Loucy (cell line): ENCODE measurements around the gene MRPL39.
A peak's percentile ranks its signal among the peaks of the same experiment; 100 is the strongest.

Experiments used
- H2AFZ ChIP-seq: fragments of 200-600 bp; sonication (generic); 2 replicates; pipeline ENCODE4 v1.6.0; 2016; ENCODE audit warnings: antibody characterized with exemption, mild to moderate bottlenecking, low read length, moderate library complexity
- H3F3A ChIP-seq: fragments of 200-600 bp; 2 replicates; pipeline ENCODE4 v1.6.0; 2016; ENCODE audit warnings: antibody characterized with exemption, low read depth, mild to moderate bottlenecking
- H3K27me3 ChIP-seq: fragments of 200-600 bp; sonication (generic); 2 replicates; pipeline ENCODE4 v1.6.1; 2014; ENCODE audit warnings: low read length, mild to moderate bottlenecking; ENCODE audit not compliant: insufficient read depth, poor library complexity, severe bottlenecking
- H3K36me3 ChIP-seq: fragments of 200-600 bp; sonication (generic); 2 replicates; pipeline ENCODE4 v1.6.1; 2016; ENCODE audit warnings: low read length; ENCODE audit not compliant: insufficient read depth
- H3K4me1 ChIP-seq: fragments of 200-600 bp; sonication (generic); 2 replicates; pipeline ENCODE4 v1.5.1; 2014; ENCODE audit warnings: low read length, mild to moderate bottlenecking; ENCODE audit not compliant: insufficient read depth, poor library complexity, severe bottlenecking
- H3K4me2 ChIP-seq: fragments of 200-600 bp; sonication (generic); 2 replicates; pipeline ENCODE4 v1.6.0; 2014; ENCODE audit warnings: antibody characterized with exemption, low read length, low read depth, mild to moderate bottlenecking; ENCODE audit not compliant: poor library complexity, severe bottlenecking
- H3K4me3 ChIP-seq: fragments of 200-600 bp; sonication (generic); 2 replicates; pipeline ENCODE4 v1.5.1; 2014; ENCODE audit warnings: low read length, mild to moderate bottlenecking, mixed read lengths; ENCODE audit not compliant: poor library complexity, severe bottlenecking
- H3K79me2 ChIP-seq: fragments of 200-600 bp; sonication (generic); 2 replicates; pipeline ENCODE4 v1.6.1; 2014; ENCODE audit warnings: low read length; ENCODE audit not compliant: insufficient read depth
- H3K9ac ChIP-seq: fragments of 200-600 bp; sonication (generic); 2 replicates; pipeline ENCODE4 v1.6.0; 2014; ENCODE audit warnings: mild to moderate bottlenecking, low read depth, low read length, moderate library complexity; ENCODE audit not compliant: poor library complexity, severe bottlenecking
- H3K9me2 ChIP-seq: fragments of 200-600 bp; sonication (generic); replicated peaks from 2 replicates; pipeline ENCODE4 v1.6.1; 2016; ENCODE audit warnings: low read depth, low read length, mixed read lengths
- H3K9me3 ChIP-seq: fragments of 200-600 bp; sonication (generic); 2 replicates; pipeline ENCODE4 v1.6.1; 2014; ENCODE audit warnings: mild to moderate bottlenecking, antibody characterized with exemption, low read length, low read depth; ENCODE audit not compliant: insufficient read depth
- H4K20me1 ChIP-seq: fragments of 200-600 bp; sonication (generic); 2 replicates; pipeline ENCODE4 v1.6.0; 2014; ENCODE audit warnings: antibody characterized with exemption, low read length, mild to moderate bottlenecking; ENCODE audit not compliant: insufficient read depth, poor library complexity, severe bottlenecking
- CTCF ChIP-seq: fragments of 200-600 bp; sonication (generic); conservative IDR thresholded peaks from 2 replicates; pipeline ENCODE4 v1.5.1; 2014; ENCODE audit warnings: mild to moderate bottlenecking, antibody characterized with exemption, low read length
- EZH2phosphoT487 ChIP-seq: fragments of 200-600 bp; IDR thresholded peaks from 2 replicates; pipeline ENCODE4 v1.6.1; 2018; ENCODE audit warnings: antibody characterized with exemption, mild to moderate bottlenecking, moderate library complexity, borderline replicate concordance

Gene MRPL39

GRCh38 chr21:25615880-25616279 lies 8.6 kb upstream of the MRPL39 start:
- no peaks in the 10 kb centered on the region for H3K79me2 ChIP-seq
- H3K36me3 ChIP-seq, result no peaks in the 10 kb centered on the region
- H3K4me1 ChIP-seq, result no peaks in the 10 kb centered on the region
- H2AFZ ChIP-seq, result no peak overlapping the region
- H3F3A ChIP-seq, result no peaks in the 10 kb centered on the region
- H3K27me3 ChIP-seq, result no peaks in the 10 kb centered on the region
- no peaks in the 10 kb centered on the region for H3K9me3 ChIP-seq
- no peak overlapping the region for H3K9ac ChIP-seq
- no peak overlapping the region for H3K4me3 ChIP-seq
- TF ChIP-seq EZH2phosphoT487 (no peak), CTCF (no peak)
- no peak overlapping the region for H3K4me2 ChIP-seq
- H4K20me1 ChIP-seq, result no peaks in the 10 kb centered on the region
- no peaks in the 10 kb centered on the region for H3K9me2 ChIP-seq

- Histone ChIP-seq H3K79me2 (no peaks in the 10 kb centered on the region), H2AFZ (no peak overlapping the region), H3F3A (no peaks in the 10 kb centered on the region), H3K4me3 (no peak overlapping the region), H3K4me2 (no peak overlapping the region), H3K27me3 (no peaks in the 10 kb centered on the region), H3K9me3 (no peaks in the 10 kb centered on the region), H3K9ac (no peak overlapping the region), H3K9me2 (no peaks in the 10 kb centered on the region), H4K20me1 (no peaks in the 10 kb centered on the region), H3K36me3 (no peaks in the 10 kb centered on the region), H3K4me1 (no peaks in the 10 kb centered on the region)
- TF ChIP-seq EZH2phosphoT487 (no peak), CTCF (no peak)
These were observed 7.2 kb upstream of the MRPL39 start for GRCh38 chr21:25614441-25614840.

GRCh38 chr21:25608044-25608737 lies 910 bp upstream of the MRPL39 start:
- Histone ChIP-seq H3K4me2 (peak overlapping the region; percentile 82), H3K9ac (peak overlapping the region; percentile 86), H3K9me2 (no peaks in the 10 kb centered on the region), H3K9me3 (no peaks in the 10 kb centered on the region), H3K4me1 (peaks cover 29% of the 10 kb centered on the region), H3K36me3 (peaks cover 1% of the 10 kb centered on the region; the same call in 1 of the 2 replicates), H3K79me2 (peaks cover 36% of the 10 kb centered on the region), H2AFZ (peak overlapping the region; percentile 100), H4K20me1 (peaks cover 3% of the 10 kb centered on the region), H3K4me3 (peak overlapping the region; percentile 90), H3F3A (no peaks in the 10 kb centered on the region), H3K27me3 (no peaks in the 10 kb centered on the region)
- TF ChIP-seq CTCF (peak; percentile 93), EZH2phosphoT487 (no peak)
